Effector memory CD4-positive, alpha-beta T cell (primary cell): ENCODE results near the gene CABLES2.

ENCODE experiments used
- DNase-seq, 3 donors: peaks; one replicate each; pipeline ENCODE4 v3.0.0-alpha.2; 2020
- H3K27ac ChIP-seq: 2 replicates; pipeline ENCODE4 v1.7.0; 2013; ENCODE audit warnings: mild to moderate bottlenecking, low read length, moderate library complexity; ENCODE audit not compliant: insufficient read depth, poor library complexity, severe bottlenecking
- H3K27me3 ChIP-seq: replicated peaks from 2 replicates; pipeline ENCODE4 v1.7.0; 2013; ENCODE audit warnings: mild to moderate bottlenecking, low read length; ENCODE audit not compliant: insufficient read depth, control insufficient read depth, poor library complexity, severe bottlenecking
- H3K36me3 ChIP-seq: 2 replicates; pipeline ENCODE4 v1.7.0; 2013; ENCODE audit warnings: mild to moderate bottlenecking, low read length, moderate library complexity; ENCODE audit not compliant: control insufficient read depth, insufficient read depth
- H3K4me1 ChIP-seq: 2 replicates; pipeline ENCODE4 v1.7.0; 2013; ENCODE audit warnings: low read length, mild to moderate bottlenecking; ENCODE audit not compliant: control insufficient read depth, insufficient read depth, poor library complexity, severe bottlenecking
- H3K4me3 ChIP-seq: 2 replicates; pipeline ENCODE4 v1.7.0; 2013; ENCODE audit warnings: low read length, low read depth, mild to moderate bottlenecking; ENCODE audit not compliant: insufficient read depth, poor library complexity, severe bottlenecking
- H3K9me3 ChIP-seq: 2 replicates; pipeline ENCODE4 v1.7.0; 2013; ENCODE audit warnings: mild to moderate bottlenecking, low read length, moderate library complexity; ENCODE audit not compliant: control insufficient read depth

CABLES2 gene

DNA sequence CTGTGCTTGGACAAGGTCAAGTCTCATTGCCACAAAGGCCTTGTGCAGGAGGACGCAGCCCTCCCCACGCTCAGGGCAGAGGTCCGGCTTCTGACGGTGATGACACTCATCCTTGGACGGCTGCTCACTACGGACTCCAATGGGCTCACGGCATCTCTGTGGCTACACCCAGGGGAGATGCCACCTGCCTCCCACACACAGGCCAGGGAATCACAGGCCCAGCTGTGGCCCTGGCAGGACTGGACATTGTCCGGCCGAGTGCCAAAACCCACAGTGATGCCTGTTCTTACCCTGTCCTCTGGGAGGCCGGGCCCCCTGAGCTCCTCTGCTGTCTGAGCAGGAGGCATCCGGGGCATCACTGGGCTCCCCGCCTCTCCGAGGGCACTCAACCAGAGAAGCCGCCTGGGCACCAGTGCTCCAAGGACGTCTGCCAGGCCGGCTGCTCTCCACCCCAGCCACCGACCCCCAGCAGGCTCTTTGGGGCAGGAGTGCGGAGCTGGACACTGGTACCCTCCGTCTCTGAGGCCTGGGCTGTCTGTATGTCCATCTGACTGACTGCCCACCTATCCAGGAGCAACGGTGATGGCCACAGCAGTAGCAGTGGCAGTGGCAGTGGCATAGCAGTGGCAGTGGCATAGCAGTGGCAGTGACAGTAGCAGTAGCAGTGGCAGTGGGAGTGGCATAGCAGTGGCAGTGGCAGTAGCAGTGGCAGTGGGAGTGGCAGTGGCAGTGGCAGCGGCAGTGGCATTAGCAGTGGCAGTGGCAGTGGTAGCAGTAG, 18.4 kb upstream of the CABLES2 start:
- no peaks in the 10 kb centered on the region for H3K4me1 ChIP-seq
- H3K27ac ChIP-seq, result no peak overlapping the region
- no peak overlapping the region for H3K4me3 ChIP-seq
- no peaks in the 10 kb centered on the region for H3K27me3 ChIP-seq
- H3K36me3 ChIP-seq, result no peaks in the 10 kb centered on the region
- no peak for DNase-seq
- H3K9me3 ChIP-seq, result no peaks in the 10 kb centered on the region

DNA sequence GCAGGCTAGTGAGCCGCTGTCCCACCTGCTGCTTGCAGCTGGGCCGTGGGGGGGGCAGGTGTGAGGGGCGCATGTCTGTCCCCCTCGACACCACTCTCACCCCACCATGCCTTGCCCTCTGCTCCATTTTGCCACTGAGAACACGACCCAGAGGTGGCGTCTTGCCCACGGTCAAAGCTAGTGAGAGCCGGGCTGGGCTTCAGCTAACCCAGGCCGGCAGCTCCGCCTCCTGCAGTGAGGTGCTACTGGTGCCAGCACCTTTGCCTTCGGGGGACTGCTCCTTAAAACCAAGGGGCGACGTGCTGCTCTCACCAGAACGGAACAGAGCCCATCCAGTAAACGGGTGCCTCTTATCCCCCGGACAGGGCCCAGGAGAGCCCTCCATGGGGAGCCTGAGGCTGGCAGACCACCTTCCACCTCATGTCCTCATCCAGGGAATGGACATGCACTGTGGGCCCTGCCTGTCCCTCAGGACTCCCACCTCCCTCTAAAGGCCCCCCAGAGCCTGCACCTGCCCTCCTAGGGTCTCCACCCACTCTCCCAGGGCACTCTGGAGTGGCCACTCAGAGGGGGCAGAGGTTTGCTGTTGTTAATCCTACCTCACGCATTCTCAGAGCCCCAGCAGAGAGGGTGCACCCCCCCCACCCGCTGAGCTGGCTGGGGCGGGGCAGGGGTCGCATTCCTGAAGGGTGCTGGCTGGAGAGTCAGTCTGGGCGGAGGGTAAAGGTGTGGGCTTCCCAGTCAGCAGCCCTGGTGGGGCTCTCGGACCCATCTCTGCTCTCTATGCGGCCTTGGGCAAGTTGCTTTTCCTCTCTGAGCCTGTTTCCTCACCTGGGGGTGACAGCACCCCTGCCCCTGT, 17.4 kb upstream of the CABLES2 start:
- Histone ChIP-seq H3K27me3 (no peaks in the 10 kb centered on the region), H3K36me3 (no peaks in the 10 kb centered on the region), H3K27ac (no peak overlapping the region), H3K4me3 (no peak overlapping the region), H3K9me3 (no peaks in the 10 kb centered on the region), H3K4me1 (no peaks in the 10 kb centered on the region)
- no peak for DNase-seq

- Histone ChIP-seq H3K27ac (no peak overlapping the region), H3K27me3 (no peaks in the 10 kb centered on the region), H3K4me1 (no peaks in the 10 kb centered on the region), H3K9me3 (no peaks in the 10 kb centered on the region), H3K4me3 (no peak overlapping the region), H3K36me3 (no peaks in the 10 kb centered on the region)
- DNase-seq, result no peak
Observed at GRCh38 chr20:62423326-62423706, 16.2 kb upstream of the CABLES2 start.

DNA sequence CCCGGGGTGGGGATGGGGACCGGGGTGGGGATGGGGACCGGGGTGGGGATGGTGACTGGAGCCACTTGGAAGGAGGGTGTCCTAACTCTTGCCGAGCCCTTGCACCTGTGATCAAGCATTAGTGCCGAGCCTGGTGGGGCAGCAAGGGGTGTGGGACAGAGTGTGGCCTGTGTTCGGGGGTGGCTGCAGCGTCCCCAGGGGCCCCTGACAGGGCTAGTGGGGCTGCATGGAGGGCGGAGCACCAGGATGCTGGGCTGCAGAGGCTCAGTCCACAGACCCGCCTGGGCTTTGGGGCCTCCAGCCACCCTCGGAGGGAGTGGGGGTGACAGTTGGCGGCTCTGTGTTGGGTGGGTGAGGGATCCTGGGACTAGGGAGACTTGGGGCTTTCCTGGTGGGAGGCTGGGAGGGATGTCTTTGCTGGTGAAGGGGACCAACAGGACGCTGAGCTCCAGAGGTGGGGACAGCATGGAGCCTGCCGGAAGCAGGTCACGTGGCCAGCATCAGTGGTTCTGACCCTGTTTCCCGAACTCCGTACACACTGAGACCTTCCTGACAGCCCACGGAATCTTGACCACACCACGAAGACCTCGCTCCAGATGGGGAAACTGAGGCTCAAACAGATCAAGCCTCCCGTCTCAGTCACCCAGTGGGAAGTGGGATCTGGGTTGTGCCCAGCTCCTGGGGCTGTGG, 15.7 kb upstream of the CABLES2 start:
- Histone ChIP-seq H3K4me3 (no peak overlapping the region), H3K27me3 (no peaks in the 10 kb centered on the region), H3K36me3 (no peaks in the 10 kb centered on the region), H3K9me3 (no peaks in the 10 kb centered on the region), H3K27ac (no peak overlapping the region), H3K4me1 (no peaks in the 10 kb centered on the region)
- no peak for DNase-seq

- Histone ChIP-seq H3K27ac (no peak overlapping the region), H3K27me3 (no peaks in the 10 kb centered on the region), H3K9me3 (no peaks in the 10 kb centered on the region), H3K4me1 (no peaks in the 10 kb centered on the region), H3K4me3 (no peak overlapping the region), H3K36me3 (no peaks in the 10 kb centered on the region)
- no peak for DNase-seq
Observed at GRCh38 chr20:62421716-62421990, 14.6 kb upstream of the CABLES2 start.

- Histone ChIP-seq H3K27me3 (no peaks in the 10 kb centered on the region), H3K4me3 (no peak overlapping the region), H3K36me3 (no peaks in the 10 kb centered on the region), H3K27ac (no peak overlapping the region), H3K9me3 (no peaks in the 10 kb centered on the region), H3K4me1 (no peaks in the 10 kb centered on the region)
- DNase-seq, result no peak
Observed at GRCh38 chr20:62420846-62421715, 14.0 kb upstream of the CABLES2 start.

DNA sequence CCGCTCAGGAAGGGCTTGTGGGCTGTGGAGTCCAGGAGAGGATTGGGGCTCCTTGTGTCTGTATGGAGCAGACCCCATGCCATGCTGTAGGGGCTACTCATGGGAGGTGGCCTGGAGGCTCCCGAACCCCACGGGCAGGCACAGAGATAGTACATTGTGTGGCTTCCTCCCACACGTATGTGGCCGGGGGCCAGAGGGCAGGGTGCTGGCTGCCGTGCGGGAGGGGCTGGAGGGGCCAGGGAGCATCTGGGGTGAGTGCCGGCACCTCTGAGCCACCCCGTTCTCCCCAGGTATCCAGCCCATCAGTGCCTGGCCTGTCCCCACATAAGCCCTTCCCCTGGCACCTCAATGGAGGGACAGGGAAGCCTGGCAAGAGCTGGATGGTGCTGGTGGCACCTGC, 12.7 kb upstream of the CABLES2 start:
- H3K27me3 ChIP-seq, result no peaks in the 10 kb centered on the region

DNA sequence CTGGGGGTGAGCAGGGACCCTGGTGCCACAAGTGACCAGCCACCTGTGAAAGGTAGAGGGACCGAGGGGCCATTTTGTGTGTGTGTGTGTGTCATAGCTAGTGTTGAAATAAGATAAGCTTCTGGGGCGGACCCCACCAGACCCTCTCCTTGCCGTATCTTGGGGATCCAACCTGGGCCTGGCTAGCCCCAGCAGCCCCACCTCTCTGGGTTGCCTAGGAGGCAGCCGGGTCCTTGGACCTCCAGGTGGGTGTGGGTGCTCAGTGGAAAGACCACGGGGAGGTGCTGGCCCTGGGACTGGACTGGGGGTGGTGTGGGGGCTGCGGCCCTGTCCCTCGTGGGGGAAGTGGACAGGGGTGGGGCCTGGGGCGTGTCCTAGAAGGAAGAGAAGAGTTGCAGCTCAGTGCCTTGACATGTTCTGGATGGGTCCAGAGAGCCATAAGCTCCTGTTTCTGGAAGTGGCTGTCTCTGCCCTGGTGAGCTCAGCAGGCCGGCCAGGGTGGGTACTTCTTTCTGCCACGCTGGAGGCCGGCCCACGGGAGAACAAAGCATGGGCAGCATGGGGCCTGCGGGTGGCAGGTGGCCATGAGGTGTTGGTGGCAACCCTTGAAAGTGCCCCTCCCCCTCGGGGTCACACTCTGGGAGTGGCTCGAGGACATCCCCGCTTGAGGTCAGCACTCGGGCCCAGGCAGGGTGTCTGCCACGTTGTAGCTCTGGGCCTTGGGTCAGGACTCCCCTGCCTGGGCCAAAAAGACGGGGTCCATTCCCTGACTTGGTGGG, 11.8 kb upstream of the CABLES2 start:
- H3K27ac ChIP-seq, result no peak overlapping the region
- no peaks in the 10 kb centered on the region for H3K27me3 ChIP-seq
- H3K36me3 ChIP-seq, result no peaks in the 10 kb centered on the region
- H3K4me3 ChIP-seq, result no peak overlapping the region
- H3K4me1 ChIP-seq, result no peaks in the 10 kb centered on the region
- no peaks in the 10 kb centered on the region for H3K9me3 ChIP-seq
- DNase-seq, result no peak

More for the DNA sequence above, 12.7 kb upstream of the CABLES2 start:
- no peak overlapping the region for H3K27ac ChIP-seq
- no peaks in the 10 kb centered on the region for H3K9me3 ChIP-seq
- H3K36me3 ChIP-seq, result no peaks in the 10 kb centered on the region
- H3K4me1 ChIP-seq, result no peaks in the 10 kb centered on the region
- no peak overlapping the region for H3K4me3 ChIP-seq
- no peak for DNase-seq
